Heart right ventricle (tissue), 16 donors: ENCODE measurements around the gene SEC63. TPM values are rescaled to one million over a fixed set of nuclear protein-coding genes. Genes with fewer than 3 reads are reported as not detected.
"Not testable (repeated sequence)": the region's sequence is repeated elsewhere in the genome, so short reads cannot be mapped to it uniquely, and the experiment has no call there.

Experiments used
- ATAC-seq, 8 donors: fragments of 200-7000 bp; cut with Tn5 transposase; one replicate each; pipeline ENCODE4 v1.9.1; 2020; ENCODE audit warnings: mild to moderate bottlenecking in 8 of 8, moderate library complexity in 8 of 8, moderate number of reproducible peaks in 1 of 8
- DNase-seq, 2 donors: peaks; one replicate each; pipeline ENCODE4 v3.0.0-alpha.2; 2020
- H3K27ac ChIP-seq, 10 donors: fragments of 200-600 bp; sonication (generic) in 2 of 10; one replicate each; pipeline versions ENCODE4 v1.5.0 to v1.8.0; 2020 to 2022; ENCODE audit warnings: mild to moderate bottlenecking in 3 of 10
- H3K27me3 ChIP-seq, 7 donors: fragments of 200-600 bp; one replicate each; pipeline ENCODE4 v1.8.0; 2021 to 2022; ENCODE audit warnings: mild to moderate bottlenecking in 2 of 7
- H3K36me3 ChIP-seq, 9 donors: fragments of 200-600 bp; sonication (generic) in 1 of 9; one replicate each; pipeline versions ENCODE4 v1.5.0 to v1.8.0; 2020 to 2022; ENCODE audit warnings: mild to moderate bottlenecking in 2 of 9
- H3K4me1 ChIP-seq, 9 donors: fragments of 200-600 bp; sonication (generic) in 1 of 9; one replicate each; pipeline versions ENCODE4 v1.5.0 to v1.8.0; 2020 to 2022; ENCODE audit warnings: mild to moderate bottlenecking in 4 of 9
- H3K4me3 ChIP-seq, 10 donors: fragments of 200-600 bp; sonication (generic) in 2 of 10; one replicate each; pipeline versions ENCODE4 v1.5.0 to v1.8.0; 2020 to 2022; ENCODE audit warnings: mild to moderate bottlenecking in 7 of 10, moderate library complexity in 2 of 10
- H3K9me3 ChIP-seq, 11 donors: fragments of 200-600 bp in 10 of 11; sonication (generic) in 2 of 11; one replicate each; pipeline versions ENCODE4 v1.5.0 to v1.8.0; 2013 to 2022; ENCODE audit warnings: mild to moderate bottlenecking in 2 of 11, control low read depth in 1 of 11, moderate library complexity in 1 of 11
- WGBS, 2 donors: extraction: QIAGEN DNeasy Blood & Tissue Kit; methylation state at CpG; one replicate each; pipeline ENCODE4 v1.1.7; 2013; ENCODE audit warnings: inconsistent platforms in 1 of 2; 5-methylcytosine and 5-hydroxymethylcytosine counted together
- intact Hi-C, 10 donors: fragments of 100-400 bp; cut with DNase I; formaldehyde crosslinking; loops; one replicate each; pipeline versions ENCODE4 v1.11.1 to v1.14.2; 2022
- polyA plus RNA-seq, 2 donors: library from polyadenylated mRNA; stranded (reverse); fragments of 200-250 nt; gene quantifications; one replicate each; pipeline ENCODE4 v1.2.3, GENCODE V29; 2013
- total RNA-seq, 10 donors: library from RNA; stranded (reverse); fragmentation: NEBNext Ultra II Directional in 3 of 10; extraction: Animal tissue kit (Norgen Biotek cat#: 25700) in 3 of 10; gene quantifications; one replicate each; pipeline versions ENCODE4 v1.2.1 to v1.2.4, GENCODE V29; 2021 to 2023
- TF ChIP-seq, protein P1 (sequence below), 9 donors: fragments of 200-600 bp; sonication (generic) in 2 of 9; IDR thresholded peaks; one replicate each; pipeline versions ENCODE4 v1.5.0 to v1.8.0; 2021 to 2022; ENCODE audit warnings: antibody characterized with exemption in 9 of 9, mild to moderate bottlenecking in 5 of 9, moderate library complexity in 1 of 9
- donor health status: Arrhythmogenic right ventricular cardiomyopathy.
- donor health status: ischemic (EF 13 %, LVEDD 7.1; RV severe dilation, severe dysfunction).
- donor health status: healthy with polysubstance abuse.
- donor health status: DM: no; HTN: yes; CAD: no.
- donor health status: DM: no; HTN: no; CAD: no.
- donor health status: ischemic (EF 25% LVEDD 6.9; RV normal size, moderate dysfunction).
- donor health status: ischemic (EF 25% LVEDD 5.7; RV mildly dilated, moderate dysfunction).
- donor health status: healthy.
- donor health status: DM: yes; HTN: yes; CAD: no.
- donor health status: Ischemic cardiomyopathy.
- donor health status: ischemic (EF 35%, LVEDD 5.7; RV mildly dilated, moderate dysfunction).
- donor health status: nonischemic (EF 11% LVEDD 7.7; RV severe dilation, severe dysfunction).
- donor health status: DM: yes; HTN: yes; CAD: no.
- donor health status: PGD.
- donor health status: ischemic (EF 29% LVEDD 5.4; RV normal size, mild dysfunction).
- donor health status: nonischemic (EF 23%, LVEDD 6.1; RV moderate dilation, normal function).

SEC63 gene
- total and polyA plus RNA-seq, 12 donors = 22.5 to 68.3 (median 51.7) TPM

DNA sequence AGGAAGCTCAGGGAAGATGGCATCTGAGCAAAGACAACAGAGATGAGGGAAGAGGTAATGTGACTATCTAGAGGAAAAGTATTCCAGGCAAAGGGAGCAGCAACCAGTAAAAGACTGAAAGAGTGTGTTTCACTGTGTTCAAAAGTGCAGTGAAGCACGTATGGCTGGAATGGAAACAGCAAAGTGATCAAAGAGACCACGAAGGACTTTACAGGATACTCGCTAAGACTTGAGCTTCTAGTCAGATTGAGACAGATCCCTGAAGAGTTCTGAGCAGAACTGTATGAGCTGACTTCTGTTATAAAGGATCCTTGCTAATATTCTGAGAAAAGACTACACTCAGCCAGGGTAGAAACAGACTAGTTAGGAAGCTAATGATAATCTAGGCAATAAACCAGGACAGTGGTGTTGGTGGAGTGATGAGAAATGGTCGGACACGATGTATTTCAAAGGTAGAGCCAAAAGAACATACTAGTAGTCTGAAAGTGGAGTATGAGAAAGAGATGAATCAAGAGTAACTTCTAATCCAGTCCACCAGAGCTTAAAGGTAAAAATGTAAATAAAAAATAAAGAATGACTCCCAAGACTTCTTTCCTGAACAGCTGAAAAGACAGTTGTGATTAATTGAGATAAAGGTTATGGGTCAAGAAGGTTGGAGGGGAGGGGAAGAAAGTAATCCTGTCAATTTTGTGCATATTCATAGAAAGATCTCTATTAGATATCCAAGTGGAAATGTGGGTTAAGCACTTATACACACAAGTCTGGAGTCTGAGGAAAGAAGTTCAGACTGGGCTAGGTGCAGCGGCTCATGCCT is 14.2 kb downstream of the SEC63 start:
- no peak overlapping the region for H3K27ac ChIP-seq
- ATAC-seq (peak in 1 of 8 donors; percentile 33), DNase-seq (no peak)
- TF ChIP-seq, protein P1, sequence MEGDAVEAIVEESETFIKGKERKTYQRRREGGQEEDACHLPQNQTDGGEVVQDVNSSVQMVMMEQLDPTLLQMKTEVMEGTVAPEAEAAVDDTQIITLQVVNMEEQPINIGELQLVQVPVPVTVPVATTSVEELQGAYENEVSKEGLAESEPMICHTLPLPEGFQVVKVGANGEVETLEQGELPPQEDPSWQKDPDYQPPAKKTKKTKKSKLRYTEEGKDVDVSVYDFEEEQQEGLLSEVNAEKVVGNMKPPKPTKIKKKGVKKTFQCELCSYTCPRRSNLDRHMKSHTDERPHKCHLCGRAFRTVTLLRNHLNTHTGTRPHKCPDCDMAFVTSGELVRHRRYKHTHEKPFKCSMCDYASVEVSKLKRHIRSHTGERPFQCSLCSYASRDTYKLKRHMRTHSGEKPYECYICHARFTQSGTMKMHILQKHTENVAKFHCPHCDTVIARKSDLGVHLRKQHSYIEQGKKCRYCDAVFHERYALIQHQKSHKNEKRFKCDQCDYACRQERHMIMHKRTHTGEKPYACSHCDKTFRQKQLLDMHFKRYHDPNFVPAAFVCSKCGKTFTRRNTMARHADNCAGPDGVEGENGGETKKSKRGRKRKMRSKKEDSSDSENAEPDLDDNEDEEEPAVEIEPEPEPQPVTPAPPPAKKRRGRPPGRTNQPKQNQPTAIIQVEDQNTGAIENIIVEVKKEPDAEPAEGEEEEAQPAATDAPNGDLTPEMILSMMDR (IDR thresholded peaks at IDR 0.05) = no peak
- intact Hi-C loops = no loop called here
- H3K4me1 ChIP-seq = peaks cover 3 to 42% (median 20%) of the 10 kb centered on the region in 9 donors
- H3K27me3 ChIP-seq = no peaks in the 10 kb centered on the region
- WGBS, 2 donors = 73% methylated on average over 6 of the region's 6 CpGs
- no peaks in the 10 kb centered on the region for H3K9me3 ChIP-seq
- no peaks in the 10 kb centered on the region for H3K36me3 ChIP-seq
- no peak overlapping the region for H3K4me3 ChIP-seq

DNA sequence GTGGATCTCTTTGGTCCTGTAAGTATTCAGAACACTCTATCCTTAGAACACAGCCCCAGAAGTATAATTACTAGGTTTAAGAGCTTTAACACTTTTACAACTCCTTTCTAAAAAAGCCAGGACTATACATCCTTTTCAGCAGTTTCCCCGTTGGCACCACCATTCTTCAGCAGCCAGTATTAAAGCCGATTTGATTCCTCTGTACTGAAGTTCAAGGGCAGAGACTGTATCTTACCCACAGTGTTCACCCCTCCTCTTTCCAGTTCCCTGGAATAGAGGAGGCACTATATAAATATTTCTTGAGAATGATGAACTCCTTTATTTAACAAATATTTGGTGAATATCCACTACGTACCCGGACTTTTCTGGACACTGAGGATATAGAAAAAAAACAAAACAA is 15.9 kb downstream of the SEC63 start:
- Histone ChIP-seq H3K27ac (no peak overlapping the region), H3K4me1 (peaks cover 3 to 34% (median 20%) of the 10 kb centered on the region in 9 donors)

DNA sequence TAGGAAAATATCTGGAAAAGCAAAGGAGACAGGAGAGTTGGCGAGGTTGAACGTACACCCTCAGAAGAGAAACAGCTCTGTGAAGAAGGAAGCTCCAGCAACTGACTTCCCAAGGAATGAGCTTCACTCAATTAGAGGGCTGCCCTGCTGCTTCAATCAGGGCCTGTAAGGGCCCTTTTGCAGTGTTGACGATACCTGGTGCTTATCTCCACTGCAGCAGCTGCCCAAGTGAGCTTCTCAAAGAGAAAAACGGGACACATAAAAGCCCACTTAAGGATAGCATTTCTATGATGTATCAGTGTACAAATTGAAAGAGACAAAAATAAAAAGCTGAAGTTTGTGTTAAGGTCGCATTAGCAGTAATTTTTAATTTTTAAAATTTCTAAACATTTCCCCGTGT is 16.4 kb downstream of the SEC63 start:
- intact Hi-C loops = no loop called here
- Histone ChIP-seq H3K9me3 (no peaks in the 10 kb centered on the region), H3K36me3 (no peaks in the 10 kb centered on the region), H3K4me1 (peaks cover 3 to 34% (median 20%) of the 10 kb centered on the region in 9 donors), H3K27me3 (no peaks in the 10 kb centered on the region), H3K4me3 (no peak overlapping the region), H3K27ac (no peak overlapping the region)
- no peak for DNase-seq
- TF ChIP-seq, protein P1 (IDR thresholded peaks at IDR 0.05) = no peak
- WGBS, 2 donors = 64 to 75% methylated on average over 6 of the region's 6 CpGs
- peak in 2 of 8 donors; percentile 39 to 49 for ATAC-seq

More for the DNA sequence above, 15.9 kb downstream of the SEC63 start:
- H3K4me3 ChIP-seq = no peak overlapping the region
- TF ChIP-seq, protein P1 (IDR thresholded peaks at IDR 0.05) = no peak
- intact Hi-C loops = no loop called here
- ATAC-seq = peak in 4 of 8 donors; percentile 53 to 65 (median 60)
- H3K9me3 ChIP-seq = no peaks in the 10 kb centered on the region
- H3K27me3 ChIP-seq = no peaks in the 10 kb centered on the region
- H3K36me3 ChIP-seq = no peaks in the 10 kb centered on the region
- WGBS, 2 donors = 56 to 58% methylated on average over 4 of the region's 4 CpGs
- DNase-seq = no peak

DNA sequence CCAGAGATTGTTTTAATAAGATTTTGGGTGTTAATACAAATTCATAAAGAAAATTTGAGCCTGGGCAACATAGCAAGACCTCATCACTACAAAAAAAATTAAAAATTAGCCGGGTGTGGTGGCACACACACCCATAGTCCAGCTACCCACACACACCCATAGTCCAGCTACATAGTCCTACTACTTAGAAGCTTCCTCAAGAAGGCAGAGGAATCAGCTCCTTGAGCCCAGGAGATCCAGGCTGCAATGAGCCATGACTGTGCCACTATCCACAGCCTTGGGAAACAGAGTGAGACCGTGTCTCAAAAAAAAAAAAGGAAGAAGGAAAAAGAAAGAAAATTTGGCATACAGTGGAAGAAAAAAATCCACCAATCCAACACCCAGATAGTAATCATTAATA is 16.8 kb downstream of the SEC63 start:
- Histone ChIP-seq H3K9me3 (no peaks in the 10 kb centered on the region), H3K27ac (no peak overlapping the region), H3K4me3 (no peak overlapping the region), H3K36me3 (no peaks in the 10 kb centered on the region), H3K4me1 (peaks cover 3 to 38% (median 20%) of the 10 kb centered on the region in 9 donors), H3K27me3 (no peaks in the 10 kb centered on the region)
- no peak for DNase-seq
- TF ChIP-seq, protein P1 (IDR thresholded peaks at IDR 0.05) = no peak
- no peak for ATAC-seq
- intact Hi-C loops = no loop called here
- WGBS, 2 donors = 91 to 95% methylated on average over 2 of the region's 2 CpGs

DNA sequence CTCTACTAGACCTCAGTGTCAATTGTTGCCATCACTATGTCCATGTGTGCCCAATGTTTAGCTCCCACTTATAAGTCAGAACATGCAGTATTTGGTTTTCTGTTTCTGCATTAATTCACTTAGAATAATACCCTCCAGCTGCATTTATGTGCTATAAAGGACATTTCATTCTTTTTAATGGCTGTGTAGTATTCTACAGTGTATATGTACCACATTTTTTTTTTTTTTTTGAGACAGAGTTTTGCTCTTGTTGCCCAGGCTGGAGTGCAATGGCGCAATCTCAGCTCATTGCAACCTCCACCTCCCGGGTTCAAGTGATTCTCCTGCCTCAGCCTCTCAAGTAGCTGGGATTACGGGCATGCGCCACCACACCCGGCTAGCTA is 21.1 kb downstream of the SEC63 start:
- ATAC-seq, H3K27ac ChIP-seq, H3K4me3 ChIP-seq, H3K27me3 ChIP-seq, H3K36me3 ChIP-seq, intact Hi-C loops, DNase-seq: not testable (repeated sequence)
- H3K4me1 ChIP-seq = peaks cover under 1 to 26% (median 8%) of the 10 kb centered on the region in 9 donors
- H3K9me3 ChIP-seq = peaks cover 0 to 15% (median 5%) of the 10 kb centered on the region in 11 donors
- 99% methylated on average over 5 of the region's 5 CpGs for WGBS, 2 donors
